Measurements from ENCODE around the gene TOP3A.

GRCh38 chr17:18332909-18333489 lies 18.2 kb upstream of the TOP3A start:
- TF ChIP-seq CTCF (IDR thresholded peaks at IDR 0.05) = no peak
- no peak for TF ChIP-seq POLR2A (IDR thresholded peaks at IDR 0.05)
